WTC11 (cell line): ENCODE measurements around the gene CDK8.

Experiments used
- CTCF ChIP-seq: fragments of 200-600 bp; IDR thresholded peaks from 2 replicates; pipeline ENCODE4 v1.8.0; 2022; ENCODE audit warnings: antibody characterized with exemption
- TF ChIP-seq, protein P1 (sequence below): fragments of 250-450 bp; sonication (Bioruptor Pico); IDR thresholded peaks from 2 replicates; pipeline ENCODE4 v1.8.0; 2021; ENCODE audit warnings: mild to moderate bottlenecking
- TF ChIP-seq, protein P2 (sequence below): sonication (generic); formaldehyde crosslinking; IDR thresholded peaks from 2 replicates; pipeline ENCODE4 v1.8.1; 2022; ENCODE audit warnings: mild to moderate bottlenecking, moderate library complexity, missing genetic modification reagents

DNA sequence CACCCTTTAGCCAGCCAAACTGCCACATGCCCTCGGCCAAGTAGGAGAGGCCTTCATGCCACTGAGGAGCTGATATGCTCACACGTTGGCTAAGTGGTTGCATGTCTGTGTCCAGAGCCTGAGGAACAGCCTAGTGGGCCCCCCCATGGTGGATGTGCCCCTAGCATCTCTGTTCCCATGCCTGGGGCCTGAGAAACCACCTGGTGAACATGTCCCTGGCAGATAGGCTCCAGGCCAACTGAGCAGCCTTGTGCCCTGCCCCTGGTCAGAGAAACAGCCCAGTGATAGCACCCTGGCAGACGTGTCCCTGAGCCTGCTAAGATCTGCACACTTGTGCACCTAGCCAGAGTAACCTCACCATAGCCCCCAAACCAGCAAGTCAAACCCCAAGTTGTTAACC lies 181.7 kb downstream of the CDK8 start:
- no peak for TF ChIP-seq CTCF
- TF ChIP-seq, protein P1, sequence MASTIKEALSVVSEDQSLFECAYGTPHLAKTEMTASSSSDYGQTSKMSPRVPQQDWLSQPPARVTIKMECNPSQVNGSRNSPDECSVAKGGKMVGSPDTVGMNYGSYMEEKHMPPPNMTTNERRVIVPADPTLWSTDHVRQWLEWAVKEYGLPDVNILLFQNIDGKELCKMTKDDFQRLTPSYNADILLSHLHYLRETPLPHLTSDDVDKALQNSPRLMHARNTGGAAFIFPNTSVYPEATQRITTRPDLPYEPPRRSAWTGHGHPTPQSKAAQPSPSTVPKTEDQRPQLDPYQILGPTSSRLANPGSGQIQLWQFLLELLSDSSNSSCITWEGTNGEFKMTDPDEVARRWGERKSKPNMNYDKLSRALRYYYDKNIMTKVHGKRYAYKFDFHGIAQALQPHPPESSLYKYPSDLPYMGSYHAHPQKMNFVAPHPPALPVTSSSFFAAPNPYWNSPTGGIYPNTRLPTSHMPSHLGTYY (CRISPR knock-in tag) = no peak
- TF ChIP-seq, protein P2, sequence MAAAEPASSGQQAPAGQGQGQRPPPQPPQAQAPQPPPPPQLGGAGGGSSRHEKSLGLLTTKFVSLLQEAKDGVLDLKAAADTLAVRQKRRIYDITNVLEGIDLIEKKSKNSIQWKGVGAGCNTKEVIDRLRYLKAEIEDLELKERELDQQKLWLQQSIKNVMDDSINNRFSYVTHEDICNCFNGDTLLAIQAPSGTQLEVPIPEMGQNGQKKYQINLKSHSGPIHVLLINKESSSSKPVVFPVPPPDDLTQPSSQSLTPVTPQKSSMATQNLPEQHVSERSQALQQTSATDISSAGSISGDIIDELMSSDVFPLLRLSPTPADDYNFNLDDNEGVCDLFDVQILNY (CRISPR knock-in tag) = no peak
